OCI-LY1 (cell line): Measurements from ENCODE around the gene KIF21A.
"Not testable (repeated sequence)": the region's sequence is repeated elsewhere in the genome, so short reads cannot be mapped to it uniquely, and the experiment has no call there.

Experiments used
- H2AFZ ChIP-seq: fragments of 200-600 bp; sonication (generic), shearing (Covaris generic); 2 replicates; pipeline ENCODE4 v1.6.0; 2014; ENCODE audit warnings: antibody characterized with exemption, mild to moderate bottlenecking, low read length
- H3F3A ChIP-seq: fragments of 200-600 bp; sonication (generic), shearing (Covaris generic); 2 replicates; pipeline ENCODE4 v1.6.0; 2014; ENCODE audit warnings: mild to moderate bottlenecking, antibody characterized with exemption, low read length, moderate library complexity; ENCODE audit not compliant: insufficient read depth
- H3K27ac ChIP-seq: fragments of 200-600 bp; sonication (generic); 2 replicates; pipeline ENCODE4 v1.5.1; 2014; ENCODE audit warnings: low read length, mixed run types, mild to moderate bottlenecking, low read depth; ENCODE audit not compliant: poor library complexity, severe bottlenecking
- H3K27me3 ChIP-seq: fragments of 200-600 bp; sonication (generic); 2 replicates; pipeline ENCODE4 v1.6.0; 2014; ENCODE audit warnings: antibody characterized with exemption, mild to moderate bottlenecking, low read length, moderate library complexity; ENCODE audit not compliant: insufficient read depth
- H3K36me3 ChIP-seq: fragments of 200-600 bp; sonication (generic); 2 replicates; pipeline ENCODE4 v1.6.1; 2014; ENCODE audit warnings: mild to moderate bottlenecking, antibody characterized with exemption, low read length, moderate library complexity, mixed read lengths; ENCODE audit not compliant: insufficient read depth
- H3K4me1 ChIP-seq: fragments of 200-600 bp; sonication (generic); 2 replicates; pipeline ENCODE4 v1.5.1; 2014; ENCODE audit warnings: mild to moderate bottlenecking, low read length, moderate library complexity; ENCODE audit not compliant: insufficient read depth, severe bottlenecking
- H3K4me2 ChIP-seq: fragments of 200-600 bp; sonication (generic), shearing (Covaris generic); 2 replicates; pipeline ENCODE4 v1.6.1; 2014; ENCODE audit warnings: low read length
- H3K4me3 ChIP-seq: fragments of 200-600 bp; sonication (generic); 2 replicates; pipeline ENCODE4 v1.5.1; 2014; ENCODE audit warnings: low read length, low read depth, mild to moderate bottlenecking, mixed read lengths; ENCODE audit not compliant: poor library complexity, severe bottlenecking
- H3K79me2 ChIP-seq: fragments of 200-600 bp; shearing (Covaris generic); 2 replicates; pipeline ENCODE4 v1.6.1; 2016; ENCODE audit warnings: mixed run types, low read length, mixed read lengths; ENCODE audit not compliant: insufficient read depth
- H3K9ac ChIP-seq: fragments of 200-600 bp; sonication (generic), shearing (Covaris generic); 2 replicates; pipeline ENCODE4 v1.6.1; 2014; ENCODE audit warnings: mild to moderate bottlenecking, low read length, mixed read lengths
- H3K9me2 ChIP-seq: fragments of 200-600 bp; sonication (generic), shearing (Covaris generic); 2 replicates; pipeline ENCODE4 v1.6.1; 2014; ENCODE audit warnings: low read depth, mild to moderate bottlenecking, low read length, mixed read lengths
- H3K9me3 ChIP-seq: fragments of 200-600 bp; shearing (Covaris generic); 2 replicates; pipeline ENCODE4 v1.6.1; 2014; ENCODE audit warnings: low read length, mixed read lengths
- H4K20me1 ChIP-seq: fragments of 200-600 bp; sonication (generic), shearing (Covaris generic); 2 replicates; pipeline ENCODE4 v1.6.0; 2016; ENCODE audit warnings: mild to moderate bottlenecking, low read length; ENCODE audit not compliant: insufficient read depth
- CTCF ChIP-seq: fragments of 200-600 bp; sonication (generic), shearing (Covaris generic); IDR thresholded peaks from 2 replicates; pipeline ENCODE4 v1.5.1; 2017; ENCODE audit warnings: mild to moderate bottlenecking, antibody characterized with exemption, low read length, moderate library complexity, mixed read lengths
- EZH2 ChIP-seq: fragments of 200-600 bp; sonication (generic), shearing (Covaris generic); IDR thresholded peaks from 2 replicates; pipeline ENCODE4 v1.8.0; 2017; ENCODE audit warnings: borderline replicate concordance, mixed run types, mild to moderate bottlenecking, antibody characterized with exemption, low read length, moderate library complexity, mixed read lengths

The KIF21A gene

GRCh38 chr12:39483042-39483441, 40.1 kb upstream of the KIF21A start:
- no peaks in the 10 kb centered on the region for H3K9me3 ChIP-seq
- TF ChIP-seq EZH2, result no peak
- TF ChIP-seq CTCF, result no peak
- H3F3A ChIP-seq, result no peaks in the 10 kb centered on the region
- no peak overlapping the region for H3K4me3 ChIP-seq
- no peaks in the 10 kb centered on the region for H3K9me2 ChIP-seq
- H3K27me3 ChIP-seq, result no peaks in the 10 kb centered on the region
- no peak overlapping the region for H2AFZ ChIP-seq
- H3K36me3 ChIP-seq, result no peaks in the 10 kb centered on the region
- H3K4me2 ChIP-seq, result no peak overlapping the region
- H4K20me1 ChIP-seq, result no peaks in the 10 kb centered on the region
- H3K9ac ChIP-seq, result no peak overlapping the region
- H3K27ac ChIP-seq, result no peak overlapping the region
- no peaks in the 10 kb centered on the region for H3K4me1 ChIP-seq
- H3K79me2 ChIP-seq, result no peaks in the 10 kb centered on the region

DNA sequence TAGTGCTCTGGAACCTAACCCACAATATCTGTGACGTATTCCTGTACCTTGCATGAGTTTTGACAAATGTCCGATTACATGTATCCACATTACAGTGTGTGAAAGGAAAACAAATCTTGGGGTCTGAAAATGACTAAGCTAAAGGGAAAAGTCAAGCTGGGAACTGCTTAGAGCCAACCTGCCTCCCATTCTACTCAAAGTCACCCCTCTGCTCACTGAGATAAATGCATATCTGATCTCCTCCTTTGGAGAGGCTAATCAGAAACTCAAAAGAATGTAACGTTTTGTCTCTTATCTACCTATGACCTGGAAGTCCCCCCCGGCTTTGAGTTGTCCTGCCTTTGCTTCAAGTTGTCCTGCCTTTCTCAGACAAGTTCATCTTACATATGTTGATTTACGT, 34.0 kb upstream of the KIF21A start:
- no peak for TF ChIP-seq EZH2
- no peak for TF ChIP-seq CTCF
- no peaks in the 10 kb centered on the region for H3K36me3 ChIP-seq
- H3K27ac ChIP-seq, result no peak overlapping the region
- H3K9me2 ChIP-seq, result no peaks in the 10 kb centered on the region
- H3K79me2 ChIP-seq, result no peaks in the 10 kb centered on the region
- H4K20me1 ChIP-seq, result no peaks in the 10 kb centered on the region
- no peak overlapping the region for H3K9ac ChIP-seq
- H3K4me3 ChIP-seq, result no peak overlapping the region
- H2AFZ ChIP-seq, result no peak overlapping the region
- H3K4me1 ChIP-seq, result no peaks in the 10 kb centered on the region
- H3K9me3 ChIP-seq, result no peaks in the 10 kb centered on the region
- no peaks in the 10 kb centered on the region for H3F3A ChIP-seq
- H3K27me3 ChIP-seq, result no peaks in the 10 kb centered on the region
- no peak overlapping the region for H3K4me2 ChIP-seq

DNA sequence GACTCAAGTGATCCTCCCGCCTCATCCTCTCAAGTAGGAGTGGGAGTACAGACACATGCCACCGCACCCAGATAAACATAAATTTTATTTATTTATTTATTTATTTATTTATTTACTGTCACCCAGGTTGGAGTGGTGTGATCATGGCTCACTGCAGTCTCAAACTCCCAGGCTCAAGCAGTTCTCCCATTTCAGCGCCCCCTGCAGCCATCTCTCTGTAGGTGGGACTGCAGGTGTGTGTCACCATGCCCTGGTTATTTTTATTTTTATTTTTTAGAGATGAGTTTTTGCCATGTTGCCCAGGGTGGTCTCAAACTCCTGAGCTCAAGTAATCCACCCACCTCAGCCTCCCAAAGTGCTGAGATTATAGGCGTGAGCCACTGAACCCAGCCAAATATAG, 33.2 kb upstream of the KIF21A start:
- Histone ChIP-seq H4K20me1 (no peaks in the 10 kb centered on the region), H3K27me3 (no peaks in the 10 kb centered on the region), H2AFZ (no peak overlapping the region), H3K36me3 (no peaks in the 10 kb centered on the region), H3K9me2 (no peaks in the 10 kb centered on the region), H3K27ac (no peak overlapping the region), H3K9ac (no peak overlapping the region), H3K4me3 (no peak overlapping the region), H3K79me2 (no peaks in the 10 kb centered on the region), H3K4me1 (no peaks in the 10 kb centered on the region), H3K4me2 (no peak overlapping the region), H3K9me3 (no peaks in the 10 kb centered on the region), H3F3A (no peaks in the 10 kb centered on the region)
- TF ChIP-seq CTCF (no peak), EZH2 (no peak)

DNA sequence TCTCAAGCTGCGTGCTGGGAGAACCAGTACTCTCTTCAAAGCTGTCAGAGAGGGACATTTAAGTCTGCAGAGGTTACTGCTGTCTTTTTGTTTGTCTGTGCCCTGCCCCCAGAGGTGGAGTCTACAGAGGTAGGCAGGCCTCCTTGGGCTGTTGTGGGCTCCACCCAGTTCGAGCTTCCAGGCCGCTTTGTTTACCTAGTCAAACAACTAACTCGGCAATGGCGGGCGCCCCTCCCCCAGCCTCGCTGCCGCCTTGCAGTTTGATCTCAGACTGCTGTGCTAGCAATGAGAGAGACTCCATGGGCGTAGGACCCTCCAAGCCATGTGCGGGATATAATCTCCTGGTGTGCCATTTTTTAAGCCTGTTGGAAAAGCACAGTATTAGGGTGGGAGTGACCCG, 32.2 kb upstream of the KIF21A start:
- not testable (repeated sequence) for H3K79me2 ChIP-seq, H3K4me1 ChIP-seq, H3K9me3 ChIP-seq, H2AFZ ChIP-seq, H3K9me2 ChIP-seq, H3K36me3 ChIP-seq, H4K20me1 ChIP-seq, H3K27me3 ChIP-seq, H3K27ac ChIP-seq, H3K9ac ChIP-seq, H3F3A ChIP-seq, H3K4me3 ChIP-seq, H3K4me2 ChIP-seq
